ENCODE data around the gene SLC26A5.

- TF ChIP-seq GATA3 (IDR thresholded peaks at IDR 0.05; ENCODE audit: low read depth, low read length) (no peak), GATA2 (IDR thresholded peaks at IDR 0.05; ENCODE audit: low read depth, low read length) (no peak)
These were observed 120.3 kb downstream of the SLC26A5 start for GRCh38 chr7:103325744-103326143.

Data from SH-SY5Y (cell line).